ENCODE results near the gene TNC.

DNA sequence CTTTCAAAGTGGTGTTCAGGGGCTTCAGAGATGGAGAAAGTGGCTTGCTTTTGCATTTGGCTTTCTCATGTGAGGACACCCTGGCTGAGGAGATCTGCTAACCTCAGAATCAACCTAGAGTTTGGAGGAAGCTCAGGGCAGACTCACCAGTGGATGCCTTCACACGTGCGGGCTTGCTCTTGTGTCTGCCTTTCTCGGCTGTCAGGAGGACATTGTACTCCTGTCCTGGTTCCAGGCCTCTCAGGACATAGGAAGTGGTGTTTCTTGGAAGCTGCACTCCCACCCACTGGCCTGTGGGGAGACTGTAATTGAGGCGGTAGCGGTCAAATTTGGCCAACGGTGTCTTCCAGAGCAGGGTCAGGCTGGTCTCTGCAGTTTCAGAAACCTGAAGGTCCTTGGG is 44.5 kb downstream of the TNC start:
- TF ChIP-seq POLR2A (IDR thresholded peaks at IDR 0.05; ENCODE audit: low read length) (no peak), GATA1 (IDR thresholded peaks at IDR 0.05; ENCODE audit: low read depth, low read length) (no peak)

Data from erythroblast (primary cell).